ENCODE measurements around the gene CAMTA1. TPM values are rescaled to one million over a fixed set of nuclear protein-coding genes. Genes with fewer than 3 reads are reported as not detected.

Gene CAMTA1
- polyA plus RNA-seq, 1 donor (not counting 4 experiments of a cell fraction or from before 2014, with no cell fraction given) = 51.4 TPM

- H2AFZ ChIP-seq (ENCODE audit: control insufficient read depth, low read length) = no peak overlapping the region
- peaks cover 19% of the 10 kb centered on the region for H3K27me3 ChIP-seq (ENCODE audit: control insufficient read depth, extremely low read depth, insufficient read depth, low read length)
- H3K9me1 ChIP-seq (ENCODE audit: control insufficient read depth, extremely low read depth, insufficient read depth, low read length) = no peaks in the 10 kb centered on the region
- H3K9me3 ChIP-seq (ENCODE audit: control insufficient read depth, low read depth, low read length) = no peaks in the 10 kb centered on the region
- no peak overlapping the region for H3K9ac ChIP-seq (ENCODE audit: control insufficient read depth, extremely low read depth, insufficient read depth, low read length)
- dilution Hi-C loops (cut with MboI; ENCODE audit: extremely low pct_ligation_motif_present, low sequenced_read_pairs) = no loop called here
- H3K4me1 ChIP-seq (ENCODE audit: control insufficient read depth, extremely low read depth, insufficient read depth, low read length) = peaks cover 3% of the 10 kb centered on the region
- H3K4me2 ChIP-seq (ENCODE audit: control insufficient read depth, extremely low read depth, insufficient read depth, low read depth, low read length) = no peak overlapping the region
- no peak overlapping the region for H3K4me3 ChIP-seq (ENCODE audit: control insufficient read depth in 2 of 3, extremely low read depth in 1 of 3, insufficient read depth in 2 of 3, low read depth in 1 of 3, low read length in 3 of 3)
- H3K36me3 ChIP-seq (ENCODE audit: control insufficient read depth in 2 of 2, extremely low read depth in 1 of 2, insufficient read depth in 2 of 2, low read length in 2 of 2) = no peaks in the 10 kb centered on the region
- FAIRE-seq = peak; percentile 99
- H4K20me1 ChIP-seq (ENCODE audit: control insufficient read depth, extremely low read depth, insufficient read depth, low read length) = no peaks in the 10 kb centered on the region
- no peaks in the 10 kb centered on the region for H3K79me2 ChIP-seq (ENCODE audit: control insufficient read depth, insufficient read depth, low read length)
- peak; percentile 80 for DNase-seq (ENCODE audit: low read depth, low spot score)
- TF ChIP-seq EZH2 (IDR thresholded peaks at IDR 0.05; ENCODE audit: low read length) = no peak
- TF ChIP-seq CTCF (optimal IDR thresholded peaks at IDR 0.05 in 1 of 3, IDR thresholded peaks at IDR 0.05 in 1 of 3, conservative IDR thresholded peaks at IDR 0.05 in 1 of 3; ENCODE audit: extremely low read depth in 1 of 3, insufficient read depth in 2 of 3, low read length in 3 of 3) = peak; percentile 88 to 93 (median 93)
- no peak overlapping the region for H3K27ac ChIP-seq (ENCODE audit: control insufficient read depth, insufficient read depth, low read length)
These were observed 754.5 kb downstream of the CAMTA1 start for GRCh38 chr1:7539769-7540175.

- no peaks in the 10 kb centered on the region for H3K9me1 ChIP-seq (ENCODE audit: control insufficient read depth, extremely low read depth, insufficient read depth, low read length)
- DNase-seq (ENCODE audit: low read depth, low spot score) (no peak), FAIRE-seq (no peak)
- H4K20me1 ChIP-seq (ENCODE audit: control insufficient read depth, extremely low read depth, insufficient read depth, low read length) = no peaks in the 10 kb centered on the region
- no peak overlapping the region for H3K27ac ChIP-seq (ENCODE audit: control insufficient read depth, insufficient read depth, low read length)
- peaks cover 14% of the 10 kb centered on the region for H3K27me3 ChIP-seq (ENCODE audit: control insufficient read depth, extremely low read depth, insufficient read depth, low read length)
- no peaks in the 10 kb centered on the region for H3K9me3 ChIP-seq (ENCODE audit: control insufficient read depth, low read depth, low read length)
- no peak overlapping the region for H2AFZ ChIP-seq (ENCODE audit: control insufficient read depth, low read length)
- no peaks in the 10 kb centered on the region for H3K36me3 ChIP-seq (ENCODE audit: control insufficient read depth in 2 of 2, extremely low read depth in 1 of 2, insufficient read depth in 2 of 2, low read length in 2 of 2)
- H3K9ac ChIP-seq (ENCODE audit: control insufficient read depth, extremely low read depth, insufficient read depth, low read length) = no peak overlapping the region
- no peak for TF ChIP-seq CTCF (optimal IDR thresholded peaks at IDR 0.05 in 1 of 3, IDR thresholded peaks at IDR 0.05 in 1 of 3, conservative IDR thresholded peaks at IDR 0.05 in 1 of 3; ENCODE audit: extremely low read depth in 1 of 3, insufficient read depth in 2 of 3, low read length in 3 of 3)
- TF ChIP-seq EZH2 (IDR thresholded peaks at IDR 0.05; ENCODE audit: low read length) = no peak
- peaks cover 3% of the 10 kb centered on the region for H3K4me1 ChIP-seq (ENCODE audit: control insufficient read depth, extremely low read depth, insufficient read depth, low read length)
- no peaks in the 10 kb centered on the region for H3K79me2 ChIP-seq (ENCODE audit: control insufficient read depth, insufficient read depth, low read length)
- H3K4me3 ChIP-seq (ENCODE audit: control insufficient read depth in 2 of 3, extremely low read depth in 1 of 3, insufficient read depth in 2 of 3, low read depth in 1 of 3, low read length in 3 of 3) = no peak overlapping the region
- H3K4me2 ChIP-seq (ENCODE audit: control insufficient read depth, extremely low read depth, insufficient read depth, low read depth, low read length) = no peak overlapping the region
- dilution Hi-C loops (cut with MboI; ENCODE audit: extremely low pct_ligation_motif_present, low sequenced_read_pairs) = no loop called here
These were observed 755.6 kb downstream of the CAMTA1 start for GRCh38 chr1:7540816-7541215.

Data from keratinocyte (primary cell).